SHP77 treated with DMSO at 0.1 percent for 48 hours (cell line): ENCODE results near the gene TMEM270.
A peak's percentile ranks its signal among the peaks of the same experiment; 100 is the strongest.
"Not testable (repeated sequence)": the region's sequence is repeated elsewhere in the genome, so short reads cannot be mapped to it uniquely, and the experiment has no call there.

Experiments used
- DNase-seq: peaks from one replicate; lab custom pipeline; 2025; lab: John Stamatoyannopoulos, UW

TMEM270 gene

GRCh38 chr7:73860859-73861258 is at the start of gene TMEM270:
TSS of gene TMEM270 (plus strand) at chr7:73861159. CDS start at chr7:73861195, 36 bp downstream.
- DNase-seq = no peak

DNA sequence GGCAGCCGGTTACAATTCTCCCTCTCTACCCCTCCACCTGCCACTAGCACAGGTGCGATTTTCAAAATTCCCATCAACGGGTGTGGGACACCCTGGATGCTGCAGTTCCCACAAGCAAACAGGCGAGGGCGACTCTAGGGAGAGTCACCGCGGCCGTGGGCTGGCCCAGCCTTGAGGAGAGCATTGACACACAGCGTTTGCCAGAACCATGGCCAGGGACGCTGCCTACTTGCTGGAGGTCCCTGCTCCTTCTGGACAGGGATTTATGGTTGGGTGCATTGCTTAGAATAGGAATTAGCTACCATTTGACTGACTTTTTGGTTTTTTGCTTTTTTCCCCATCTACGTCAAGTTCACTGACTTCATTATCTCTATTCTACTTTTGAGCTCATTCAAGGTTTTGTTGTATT is 49.2 kb upstream of the TMEM270 start:
- DNase-seq = peak; percentile 28

GRCh38 chr7:73812996-73813395 is 48.0 kb upstream of the TMEM270 start:
- DNase-seq = no peak

GRCh38 chr7:73815436-73815835 is 45.5 kb upstream of the TMEM270 start:
- DNase-seq = no peak

DNA sequence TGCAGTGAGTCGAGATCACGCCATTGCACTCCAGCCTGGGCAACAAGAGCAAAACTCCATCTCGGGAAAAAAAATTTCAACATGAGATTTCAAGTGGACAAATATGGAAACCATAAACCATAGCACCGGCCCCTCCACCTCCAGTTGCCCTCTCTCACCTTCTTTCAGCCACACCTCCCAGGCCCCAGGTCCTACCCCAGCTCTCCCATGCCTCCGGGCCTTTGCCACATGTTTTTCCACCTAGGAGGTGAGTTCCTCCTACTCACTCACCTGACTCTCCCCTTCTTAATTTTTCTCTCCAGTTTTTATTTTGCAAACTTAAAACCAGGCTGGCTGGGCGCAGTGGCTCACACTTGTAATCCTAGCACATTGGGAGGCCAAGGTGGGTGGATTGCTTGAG is 43.8 kb upstream of the TMEM270 start:
- DNase-seq = no peak

- no peak for DNase-seq
Observed at GRCh38 chr7:73820013-73820412, 40.9 kb upstream of the TMEM270 start.

- DNase-seq = not testable (repeated sequence)
Observed at GRCh38 chr7:73821597-73822285, 39.2 kb upstream of the TMEM270 start.

DNA sequence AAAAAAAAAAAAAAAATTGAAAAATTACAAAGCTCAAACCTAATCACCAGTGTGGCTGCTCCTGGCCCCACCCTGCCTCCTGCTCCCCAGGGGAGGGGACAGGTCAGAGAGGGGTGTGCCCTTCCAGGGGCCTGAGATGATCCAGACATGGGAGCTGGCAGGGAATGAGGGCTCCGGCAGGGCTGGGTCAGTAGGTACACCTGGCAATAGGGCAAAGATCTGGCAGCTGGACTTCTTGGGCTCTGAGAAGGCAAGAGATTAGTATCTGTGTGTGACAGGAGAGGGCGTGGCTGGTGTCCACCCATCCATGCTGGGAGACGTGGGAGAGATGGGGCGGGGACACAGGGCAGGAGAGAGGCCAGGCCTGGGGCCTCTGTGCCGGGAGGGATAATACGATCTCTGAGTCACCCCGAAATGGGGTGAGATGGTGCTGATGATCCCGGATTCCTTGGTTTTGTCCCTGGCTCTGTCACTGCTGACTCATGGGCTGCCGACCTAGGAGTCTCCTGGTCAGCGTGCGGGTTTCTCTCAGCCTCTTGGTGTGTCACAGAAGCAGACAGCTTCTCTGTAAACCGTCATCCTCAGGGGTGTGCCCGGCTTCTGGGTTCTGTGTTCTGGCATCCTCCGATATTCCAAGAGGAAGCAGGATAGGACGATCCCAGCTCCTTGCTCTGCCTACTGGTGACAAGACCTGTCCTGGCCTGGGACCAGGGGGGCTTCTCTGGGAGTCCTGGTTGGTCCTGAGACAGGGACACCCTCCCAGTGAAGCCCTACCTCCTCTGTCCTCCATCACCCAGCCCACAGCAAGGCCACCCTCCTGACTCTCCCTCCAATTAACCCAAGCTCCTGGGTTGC is 38.4 kb upstream of the TMEM270 start:
- DNase-seq = peak; percentile 12

- DNase-seq = no peak
Observed at GRCh38 chr7:73823257-73823656, 37.7 kb upstream of the TMEM270 start.

GRCh38 chr7:73823873-73824592 is 36.9 kb upstream of the TMEM270 start:
- no peak for DNase-seq

- no peak for DNase-seq
Observed at GRCh38 chr7:73824986-73825385, 36.0 kb upstream of the TMEM270 start.

DNA sequence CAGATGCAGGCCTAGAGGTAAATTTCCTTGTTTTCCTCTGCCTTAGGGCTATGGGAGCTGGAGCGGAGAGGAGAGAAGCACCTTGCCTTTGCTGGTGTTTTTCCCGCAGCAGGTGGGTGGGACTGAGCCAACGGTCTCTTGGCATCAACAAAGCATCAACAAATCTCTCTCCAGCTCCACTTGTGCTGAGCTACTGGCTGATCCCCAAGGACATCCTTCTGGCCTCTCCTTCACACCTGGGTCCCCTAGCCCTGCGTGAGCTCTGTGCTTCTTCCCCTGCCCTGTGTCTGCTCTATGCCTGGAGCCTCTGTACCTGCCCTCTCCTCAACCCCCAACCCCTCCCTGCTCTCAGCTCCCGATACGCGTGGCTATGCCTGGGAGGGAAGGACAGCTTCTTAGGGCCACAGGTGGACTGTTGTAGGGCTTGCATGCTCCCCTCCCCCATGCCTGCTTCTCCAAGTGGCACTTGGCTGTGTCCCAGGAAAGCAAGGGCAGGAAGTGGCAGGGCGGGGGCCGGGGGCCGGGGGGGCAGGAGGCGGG is 33.3 kb upstream of the TMEM270 start:
- peak; percentile 90 for DNase-seq

- peak; percentile 94 for DNase-seq
Observed at GRCh38 chr7:73828107-73828803, 32.7 kb upstream of the TMEM270 start.

- no peak for DNase-seq
Observed at GRCh38 chr7:73828972-73829371, 32.0 kb upstream of the TMEM270 start.

DNA sequence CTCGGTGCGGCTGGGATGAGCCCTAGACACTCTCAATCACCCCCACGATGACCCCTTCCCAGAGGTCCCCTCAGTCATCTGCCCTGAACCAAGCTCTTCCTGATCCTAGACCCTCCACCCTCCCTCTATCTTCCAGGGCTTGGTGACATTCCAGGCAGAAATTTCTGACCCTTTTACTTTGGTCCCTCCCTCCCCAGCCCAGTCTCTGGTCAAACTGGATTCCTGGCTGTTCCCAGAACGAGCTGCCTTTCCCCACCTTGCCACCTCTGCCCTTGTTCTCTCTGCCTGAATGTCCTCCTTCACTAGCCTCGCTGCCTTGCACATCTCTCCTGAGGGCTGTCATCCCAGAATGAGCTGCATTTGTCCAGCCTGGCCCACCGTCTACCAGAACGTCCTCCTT is 31.5 kb upstream of the TMEM270 start:
- DNase-seq = no peak

- no peak for DNase-seq
Observed at GRCh38 chr7:73829921-73830680, 30.9 kb upstream of the TMEM270 start.

GRCh38 chr7:73830681-73831583 is 30.0 kb upstream of the TMEM270 start, which contains the start of gene CLDN4:
TSS of gene CLDN4 (plus strand) at chr7:73830996. CDS start at chr7:73831202, 206 bp downstream.
- peak; percentile 63 for DNase-seq

DNA sequence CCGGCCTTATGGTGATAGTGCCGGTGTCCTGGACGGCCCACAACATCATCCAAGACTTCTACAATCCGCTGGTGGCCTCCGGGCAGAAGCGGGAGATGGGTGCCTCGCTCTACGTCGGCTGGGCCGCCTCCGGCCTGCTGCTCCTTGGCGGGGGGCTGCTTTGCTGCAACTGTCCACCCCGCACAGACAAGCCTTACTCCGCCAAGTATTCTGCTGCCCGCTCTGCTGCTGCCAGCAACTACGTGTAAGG is 29.4 kb upstream of the TMEM270 start:
- no peak for DNase-seq

DNA sequence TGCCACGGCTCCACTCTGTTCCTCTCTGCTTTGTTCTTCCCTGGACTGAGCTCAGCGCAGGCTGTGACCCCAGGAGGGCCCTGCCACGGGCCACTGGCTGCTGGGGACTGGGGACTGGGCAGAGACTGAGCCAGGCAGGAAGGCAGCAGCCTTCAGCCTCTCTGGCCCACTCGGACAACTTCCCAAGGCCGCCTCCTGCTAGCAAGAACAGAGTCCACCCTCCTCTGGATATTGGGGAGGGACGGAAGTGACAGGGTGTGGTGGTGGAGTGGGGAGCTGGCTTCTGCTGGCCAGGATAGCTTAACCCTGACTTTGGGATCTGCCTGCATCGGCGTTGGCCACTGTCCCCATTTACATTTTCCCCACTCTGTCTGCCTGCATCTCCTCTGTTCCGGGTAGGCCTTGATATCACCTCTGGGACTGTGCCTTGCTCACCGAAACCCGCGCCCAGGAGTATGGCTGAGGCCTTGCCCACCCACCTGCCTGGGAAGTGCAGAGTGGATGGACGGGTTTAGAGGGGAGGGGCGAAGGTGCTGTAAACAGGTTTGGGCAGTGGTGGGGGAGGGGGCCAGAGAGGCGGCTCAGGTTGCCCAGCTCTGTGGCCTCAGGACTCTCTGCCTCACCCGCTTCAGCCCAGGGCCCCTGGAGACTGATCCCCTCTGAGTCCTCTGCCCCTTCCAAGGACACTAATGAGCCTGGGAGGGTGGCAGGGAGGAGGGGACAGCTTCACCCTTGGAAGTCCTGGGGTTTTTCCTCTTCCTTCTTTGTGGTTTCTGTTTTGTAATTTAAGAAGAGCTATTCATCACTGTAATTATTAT is 28.9 kb upstream of the TMEM270 start:
- peak; percentile 69 for DNase-seq
